NCI-H2196 (cell line): ENCODE results near the gene GNAT3.

Experiments
- DNase-seq: peaks from one replicate; lab custom pipeline; 2025; ENCODE audit not compliant: unreplicated experiment; lab: John Stamatoyannopoulos, UW

GNAT3 gene

DNA sequence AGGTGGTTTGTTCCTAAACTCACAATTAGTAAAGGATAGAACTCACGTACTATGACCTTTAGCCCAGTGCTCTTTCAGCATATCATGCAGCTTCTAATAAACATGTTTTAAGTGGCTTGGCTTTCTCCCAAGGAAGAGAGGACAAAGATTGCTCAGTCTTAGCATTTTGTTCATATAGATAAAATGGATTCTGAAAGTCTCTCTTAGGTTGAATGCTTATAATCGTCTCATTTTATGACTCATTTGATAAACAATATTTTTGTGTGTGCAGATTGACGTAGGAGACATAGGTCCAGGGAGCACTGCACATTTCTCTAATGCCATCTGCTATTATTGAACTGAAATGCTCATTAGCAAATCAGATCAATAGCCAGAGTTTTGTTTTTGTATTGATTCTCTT is 44.8 kb downstream of the GNAT3 start:
- DNase-seq = no peak

- no peak for DNase-seq
Observed at GRCh38 chr7:80466636-80467035, 45.2 kb downstream of the GNAT3 start.

- no peak for DNase-seq
Observed at GRCh38 chr7:80464211-80464610, 47.7 kb downstream of the GNAT3 start.

DNA sequence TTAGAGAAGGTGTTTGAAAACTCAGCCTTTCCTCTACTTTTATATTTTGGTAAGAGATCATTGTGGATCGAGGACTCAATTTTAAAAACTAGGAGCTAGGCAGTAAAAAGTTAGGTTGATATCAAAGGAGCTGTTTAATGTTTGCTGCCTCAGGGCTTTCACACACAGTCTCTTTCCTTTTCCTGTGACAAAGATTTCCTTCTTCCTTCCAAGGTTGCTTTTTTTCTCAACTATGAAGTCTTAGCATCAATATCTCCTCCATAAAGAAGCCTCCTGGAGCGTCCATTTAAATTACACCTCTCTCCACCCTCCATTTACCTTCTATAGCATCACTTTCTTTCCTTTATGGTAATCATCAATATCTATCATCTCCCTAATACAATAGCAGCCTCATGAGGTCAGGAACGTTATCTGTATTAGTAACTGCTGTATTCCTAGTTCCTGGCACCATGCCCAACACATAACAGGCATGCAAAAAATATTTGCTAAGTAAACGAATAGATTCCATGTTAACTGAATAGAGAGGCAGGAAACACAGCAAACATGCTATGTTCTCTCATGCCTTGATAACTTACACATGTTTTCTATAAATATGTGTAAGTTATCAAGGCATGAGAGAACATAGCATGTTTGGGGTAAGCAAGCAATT is 48.5 kb downstream of the GNAT3 start:
- DNase-seq = no peak

GRCh38 chr7:80460857-80461256 is 51.0 kb downstream of the GNAT3 start:
- no peak for DNase-seq

GRCh38 chr7:80459776-80460510 is 51.9 kb downstream of the GNAT3 start:
- DNase-seq = no peak

DNA sequence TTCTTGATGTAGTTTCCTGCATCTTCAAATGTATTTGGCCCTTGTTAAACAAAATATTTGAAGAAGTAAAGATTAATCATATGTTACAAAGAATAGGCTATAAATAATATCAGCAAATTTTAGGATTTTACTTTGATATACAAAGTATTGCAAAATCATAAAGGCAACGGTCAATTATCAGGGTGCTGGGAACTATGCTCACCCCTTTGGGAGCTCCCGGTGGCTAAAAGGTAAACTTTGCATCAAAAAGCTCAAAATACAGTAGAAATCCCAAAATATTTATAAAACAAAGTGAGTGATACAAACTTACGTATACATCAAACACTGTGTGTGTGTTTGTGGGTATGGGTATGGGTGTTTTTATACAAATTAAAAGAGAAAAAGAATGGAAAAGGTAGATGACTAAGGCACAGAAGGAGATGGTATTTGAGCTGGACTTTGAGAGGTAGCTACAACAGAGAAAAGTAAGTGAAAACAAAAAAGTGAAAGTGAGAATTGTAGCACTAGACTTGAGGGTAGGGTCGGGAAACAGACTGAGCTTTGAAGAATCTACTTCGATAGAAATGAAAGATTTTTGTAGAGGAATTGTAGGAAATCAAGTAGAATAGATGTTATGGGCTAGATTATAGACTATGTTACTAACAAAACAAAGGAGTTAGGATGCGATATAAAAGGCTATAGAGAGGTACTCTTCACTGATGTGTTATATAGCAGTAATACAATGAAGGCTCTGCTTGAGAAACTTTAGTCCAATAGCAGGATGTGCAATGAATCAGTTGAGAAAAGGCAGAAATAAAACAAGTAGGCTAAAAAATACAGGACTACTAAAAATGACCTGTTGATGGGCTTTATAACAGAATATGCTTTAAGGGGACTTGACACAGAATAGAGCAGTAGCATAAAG is 52.8 kb downstream of the GNAT3 start:
- no peak for DNase-seq

- no peak for DNase-seq
Observed at GRCh38 chr7:80453699-80454340, 58.0 kb downstream of the GNAT3 start.

GRCh38 chr7:80450621-80451308 is 61.1 kb downstream of the GNAT3 start:
- DNase-seq = no peak

GRCh38 chr7:80449836-80450235 is 62.0 kb downstream of the GNAT3 start:
- no peak for DNase-seq

DNA sequence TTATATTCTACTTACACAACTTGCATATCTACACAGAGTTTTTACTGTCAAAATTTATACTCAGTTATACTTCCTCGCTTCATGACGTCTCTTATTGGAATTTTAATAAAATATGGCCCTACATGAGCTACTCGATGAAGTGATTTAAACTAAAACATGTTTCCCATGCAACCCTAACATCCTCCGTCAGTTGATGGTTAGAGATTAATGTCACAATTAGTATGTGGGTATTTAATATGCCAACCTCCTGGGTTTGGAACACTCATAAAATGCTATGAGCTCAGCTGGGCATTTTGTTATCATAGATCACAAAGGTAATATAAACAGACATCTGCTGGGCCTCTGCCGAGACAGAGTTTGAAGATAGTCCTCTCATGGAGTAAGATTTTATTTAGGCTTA is 66.5 kb downstream of the GNAT3 start:
- no peak for DNase-seq

GRCh38 chr7:80444811-80445210 is 67.1 kb downstream of the GNAT3 start:
- DNase-seq = no peak

DNA sequence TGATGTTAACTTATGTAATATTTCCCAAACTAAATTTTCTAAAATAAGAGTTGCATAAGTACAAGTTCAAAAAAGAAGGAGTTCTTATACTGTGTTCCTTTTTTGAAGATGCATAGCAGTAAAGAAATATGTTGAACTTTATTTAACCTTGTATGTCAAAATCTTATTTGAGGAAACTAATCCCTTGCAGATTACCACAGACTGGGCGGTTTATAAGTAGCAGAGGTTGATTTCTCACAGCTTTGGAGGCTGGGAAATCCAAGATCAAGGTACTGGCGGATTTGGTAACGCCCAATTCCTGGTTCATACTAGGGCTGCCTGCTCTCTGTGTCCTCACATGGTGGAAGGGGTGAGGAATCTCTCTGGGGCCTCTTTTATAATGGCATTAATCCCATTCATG is 68.5 kb downstream of the GNAT3 start:
- no peak for DNase-seq

- no peak for DNase-seq
Observed at GRCh38 chr7:80440883-80441282, 71.0 kb downstream of the GNAT3 start.

DNA sequence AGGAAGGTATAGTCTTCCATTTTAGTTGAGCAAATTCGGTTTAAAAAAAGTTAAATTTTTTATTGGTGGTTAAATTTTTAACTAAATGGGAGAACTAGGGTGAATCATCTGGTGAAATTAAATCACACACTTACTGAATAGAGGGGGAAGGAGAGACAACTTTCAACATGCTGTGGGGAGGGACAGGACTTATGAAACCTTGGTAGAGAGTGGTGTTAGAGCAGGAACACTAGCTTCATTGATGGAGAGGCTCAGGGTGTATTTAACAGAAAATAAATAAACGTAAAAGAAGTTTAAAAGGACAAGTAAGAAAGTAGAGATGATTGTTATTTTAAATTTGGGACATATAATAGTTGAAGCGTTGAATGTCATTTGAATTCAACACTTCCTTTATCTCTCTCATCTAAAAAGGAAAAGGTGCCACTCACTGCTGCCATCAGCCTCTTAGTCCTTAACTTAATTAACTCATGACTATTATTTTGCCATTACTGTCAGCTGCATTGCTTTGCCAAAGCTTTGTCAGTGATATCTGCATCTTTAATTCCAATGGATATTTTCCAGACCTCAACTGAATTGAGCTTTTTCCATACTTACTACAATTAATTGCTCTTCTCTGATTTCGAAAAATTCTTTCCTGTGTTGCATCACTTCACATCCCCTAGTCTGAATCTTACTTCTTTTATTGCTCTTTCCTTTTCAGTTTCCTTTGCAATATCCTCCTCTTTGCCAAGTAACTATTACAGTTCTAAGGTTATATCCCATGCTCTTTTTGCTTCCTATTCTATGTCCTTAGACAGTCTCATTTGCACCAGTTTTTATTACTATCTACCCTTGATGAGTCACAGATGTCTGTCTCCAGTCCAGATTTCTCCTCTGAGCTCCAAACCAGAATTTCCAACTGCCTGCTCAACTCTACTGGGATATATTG is 71.7 kb downstream of the GNAT3 start:
- no peak for DNase-seq

- no peak for DNase-seq
Observed at GRCh38 chr7:80435521-80435920, 76.3 kb downstream of the GNAT3 start.

- DNase-seq = no peak
Observed at GRCh38 chr7:80434047-80434446, 77.8 kb downstream of the GNAT3 start.

- no peak for DNase-seq
Observed at GRCh38 chr7:80432166-80432565, 79.7 kb downstream of the GNAT3 start.

- DNase-seq = no peak
Observed at GRCh38 chr7:80429181-80429580, 82.7 kb downstream of the GNAT3 start.
